Mesothelial cell of epicardium (in vitro differentiated cells): ENCODE results near the gene EYS. TPM values are rescaled to one million over a fixed set of nuclear protein-coding genes. Genes with fewer than 3 reads are reported as not detected.

ENCODE experiments used
- DNase-seq, 2 experiments: peaks; one replicate each; pipeline ENCODE4 v3.0.0; 2021; ENCODE audit warnings: low spot score in 2 of 2; ENCODE audit not compliant: unreplicated experiment in 2 of 2
- H3K27ac Mint-ChIP-seq: 2 replicates; pipeline ENCODE4 v1.8.0; 2021; ENCODE audit warnings: mixed read lengths
- H3K27me3 Mint-ChIP-seq: 2 replicates; pipeline ENCODE4 v1.8.0; 2021; ENCODE audit warnings: low read depth, mixed read lengths
- H3K36me3 Mint-ChIP-seq: 2 replicates; pipeline ENCODE4 v1.8.0; 2021; ENCODE audit warnings: mixed read lengths
- H3K4me1 Mint-ChIP-seq: 2 replicates; pipeline ENCODE4 v1.8.0; 2021; ENCODE audit warnings: mixed read lengths
- H3K4me3 Mint-ChIP-seq: 2 replicates; pipeline ENCODE4 v1.8.0; 2021; ENCODE audit warnings: mild to moderate bottlenecking, moderate library complexity, mixed read lengths
- H3K9me3 Mint-ChIP-seq: 2 replicates; pipeline ENCODE4 v1.8.0; 2021; ENCODE audit warnings: mixed read lengths
- total RNA-seq: library from RNA; stranded (reverse); gene quantifications from 3 replicates; pipeline ENCODE4 v1.2.1, GENCODE V29; 2021
- TF ChIP-seq, protein P1 (sequence below): fragments of 200-600 bp; sonication (generic); IDR thresholded peaks from one replicate; pipeline ENCODE4 v1.5.0; 2021; ENCODE audit warnings: antibody characterized with exemption; ENCODE audit not compliant: unreplicated experiment

The EYS gene
- total RNA-seq, 1 donor from 2014 or later, result 0.69 TPM

DNA sequence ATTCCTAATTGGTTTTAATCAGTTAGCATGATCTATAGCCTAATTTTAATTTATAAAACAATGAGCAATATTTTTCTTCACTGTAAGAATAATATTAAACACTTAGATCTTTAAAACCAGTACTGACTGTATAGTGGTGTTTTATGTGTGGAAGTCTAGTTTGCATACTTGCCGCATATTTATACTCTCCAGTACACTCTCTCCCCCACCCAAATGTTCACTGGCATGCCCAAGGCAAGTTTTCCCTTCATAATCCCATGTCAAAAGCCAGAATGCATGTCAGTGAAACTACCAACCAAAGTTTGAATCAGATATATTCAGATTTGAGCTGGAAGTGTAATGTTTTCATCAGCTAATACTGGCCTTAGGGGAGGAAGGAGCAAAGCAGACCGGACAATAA is 1565.3 kb downstream of the EYS start:
- H3K27ac Mint-ChIP-seq, result no peak overlapping the region
- H3K27me3 Mint-ChIP-seq, result no peaks in the 10 kb centered on the region
- no peak overlapping the region for H3K4me3 Mint-ChIP-seq
- TF ChIP-seq, protein P1, sequence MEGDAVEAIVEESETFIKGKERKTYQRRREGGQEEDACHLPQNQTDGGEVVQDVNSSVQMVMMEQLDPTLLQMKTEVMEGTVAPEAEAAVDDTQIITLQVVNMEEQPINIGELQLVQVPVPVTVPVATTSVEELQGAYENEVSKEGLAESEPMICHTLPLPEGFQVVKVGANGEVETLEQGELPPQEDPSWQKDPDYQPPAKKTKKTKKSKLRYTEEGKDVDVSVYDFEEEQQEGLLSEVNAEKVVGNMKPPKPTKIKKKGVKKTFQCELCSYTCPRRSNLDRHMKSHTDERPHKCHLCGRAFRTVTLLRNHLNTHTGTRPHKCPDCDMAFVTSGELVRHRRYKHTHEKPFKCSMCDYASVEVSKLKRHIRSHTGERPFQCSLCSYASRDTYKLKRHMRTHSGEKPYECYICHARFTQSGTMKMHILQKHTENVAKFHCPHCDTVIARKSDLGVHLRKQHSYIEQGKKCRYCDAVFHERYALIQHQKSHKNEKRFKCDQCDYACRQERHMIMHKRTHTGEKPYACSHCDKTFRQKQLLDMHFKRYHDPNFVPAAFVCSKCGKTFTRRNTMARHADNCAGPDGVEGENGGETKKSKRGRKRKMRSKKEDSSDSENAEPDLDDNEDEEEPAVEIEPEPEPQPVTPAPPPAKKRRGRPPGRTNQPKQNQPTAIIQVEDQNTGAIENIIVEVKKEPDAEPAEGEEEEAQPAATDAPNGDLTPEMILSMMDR, result no peak
- no peaks in the 10 kb centered on the region for H3K36me3 Mint-ChIP-seq
- no peaks in the 10 kb centered on the region for H3K9me3 Mint-ChIP-seq
- DNase-seq, result no peak
- H3K4me1 Mint-ChIP-seq, result no peaks in the 10 kb centered on the region

DNA sequence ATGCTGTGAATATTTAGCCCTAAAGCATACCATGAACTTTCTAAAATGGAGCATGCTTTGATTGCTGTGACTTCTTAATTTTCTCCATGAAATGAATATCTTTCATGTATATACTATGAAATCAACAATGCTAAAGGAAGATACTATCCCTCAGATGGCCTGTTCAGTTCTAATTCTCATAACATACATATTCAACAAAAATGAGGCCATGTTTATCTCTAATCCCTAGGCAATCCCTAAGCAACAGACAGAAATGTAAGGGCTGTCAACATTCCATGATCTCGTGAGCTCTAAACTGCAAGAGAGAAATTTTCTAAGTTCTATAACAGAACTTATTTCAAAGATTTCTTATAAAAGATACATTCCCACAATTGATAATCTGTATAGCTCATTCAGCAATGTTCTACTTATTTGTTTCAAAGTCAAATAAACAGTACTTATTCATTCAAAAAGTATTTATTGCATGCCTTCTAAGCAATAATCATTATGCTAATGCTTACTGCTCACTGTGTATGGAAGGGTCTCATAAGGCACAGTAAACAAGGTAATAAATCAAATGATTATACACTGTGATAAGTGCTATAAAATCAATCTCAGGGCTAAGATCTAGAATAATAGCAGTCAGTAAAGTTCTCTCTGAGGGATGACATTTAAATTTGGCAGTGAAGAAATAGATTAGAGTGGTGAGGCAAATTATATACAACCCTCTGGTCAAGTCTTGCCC is 1578.6 kb downstream of the EYS start:
- Mint-ChIP-seq H3K9me3 (no peaks in the 10 kb centered on the region), H3K4me3 (no peak overlapping the region), H3K27me3 (no peaks in the 10 kb centered on the region), H3K36me3 (no peaks in the 10 kb centered on the region), H3K27ac (no peak overlapping the region), H3K4me1 (peaks cover 17% of the 10 kb centered on the region)
- DNase-seq, result no peak
- TF ChIP-seq, protein P1, result no peak

DNA sequence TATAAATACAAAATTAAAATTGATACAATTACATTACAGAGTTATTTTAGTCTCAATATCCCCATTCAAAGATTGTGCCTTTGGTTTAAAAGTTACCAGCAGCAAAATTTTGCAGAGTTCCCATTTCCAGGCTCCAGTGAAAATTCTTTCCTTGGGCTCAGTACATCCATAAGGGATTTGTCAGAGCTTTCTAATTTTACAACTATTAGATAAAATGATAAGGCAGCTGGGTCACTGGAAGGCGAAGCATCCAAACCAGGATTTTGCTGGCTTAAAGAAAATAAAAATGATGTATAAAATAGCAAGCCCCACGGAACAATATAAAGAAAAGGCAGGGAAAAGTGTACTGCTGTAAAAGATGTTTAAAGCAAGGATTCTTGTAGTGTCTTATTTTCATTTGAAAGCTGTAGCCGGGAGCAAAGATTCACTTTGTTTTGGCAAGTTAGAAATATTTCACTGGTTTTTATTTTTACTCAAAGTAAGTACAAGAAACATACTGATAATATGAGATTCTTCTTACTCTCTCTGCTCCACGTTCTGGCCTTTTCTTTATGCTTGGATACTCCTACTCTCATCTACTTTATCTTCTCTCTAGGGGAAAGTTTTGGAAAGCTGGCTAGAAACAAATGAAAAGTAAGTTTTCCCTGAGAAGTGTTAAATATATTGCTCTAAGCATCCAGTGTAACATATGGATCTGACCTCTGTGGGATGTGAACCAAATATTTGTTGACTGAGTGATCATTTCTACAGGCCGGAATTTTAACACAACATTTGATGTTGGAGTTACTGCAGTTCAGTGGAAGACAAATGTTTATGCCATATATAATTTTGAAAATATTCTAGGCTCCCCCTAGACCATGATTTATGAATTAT is 1583.0 kb downstream of the EYS start:
- TF ChIP-seq, protein P1, result no peak

DNA sequence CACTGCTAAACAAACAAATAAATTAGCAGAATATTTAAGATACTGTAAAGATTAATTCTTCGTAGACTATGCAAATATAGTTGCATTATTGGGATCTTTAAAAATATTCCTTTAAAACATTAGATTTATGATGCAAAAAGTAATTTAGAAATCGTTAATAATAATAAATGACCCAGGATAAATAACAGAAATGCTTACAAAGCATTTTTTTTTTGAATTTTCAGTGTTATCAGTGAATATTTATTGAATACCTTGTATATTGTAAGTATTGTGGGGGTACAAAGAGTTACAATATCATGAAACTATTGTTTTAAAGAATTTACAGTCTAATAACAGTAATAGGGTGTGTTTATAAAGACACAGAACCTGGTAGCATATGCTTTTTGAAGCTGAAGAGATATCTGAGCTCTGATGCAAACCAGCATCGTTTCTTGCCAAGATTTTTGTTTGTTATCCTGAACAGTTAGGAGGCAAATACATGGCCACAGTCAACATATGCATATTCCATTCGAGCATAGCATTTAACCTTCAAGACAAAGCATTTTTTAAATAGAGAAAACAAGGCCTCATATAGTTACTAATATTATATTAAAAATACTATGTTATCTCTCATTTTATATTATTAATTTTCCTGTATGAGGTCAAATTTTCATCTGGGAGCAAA is 1584.2 kb downstream of the EYS start:
- no peaks in the 10 kb centered on the region for H3K27me3 Mint-ChIP-seq
- no peaks in the 10 kb centered on the region for H3K36me3 Mint-ChIP-seq
- no peak for DNase-seq
- peaks cover 22% of the 10 kb centered on the region for H3K4me1 Mint-ChIP-seq
- peak overlapping the region; percentile 36 for H3K27ac Mint-ChIP-seq
- TF ChIP-seq, protein P1, result no peak
- peaks cover 4% of the 10 kb centered on the region for H3K9me3 Mint-ChIP-seq
- no peak overlapping the region for H3K4me3 Mint-ChIP-seq

More for the DNA sequence above, 1583.0 kb downstream of the EYS start:
- no peaks in the 10 kb centered on the region for H3K27me3 Mint-ChIP-seq
- H3K4me3 Mint-ChIP-seq, result no peak overlapping the region
- no peak for DNase-seq
- H3K4me1 Mint-ChIP-seq, result peaks cover 22% of the 10 kb centered on the region
- no peaks in the 10 kb centered on the region for H3K9me3 Mint-ChIP-seq
- no peaks in the 10 kb centered on the region for H3K36me3 Mint-ChIP-seq
- H3K27ac Mint-ChIP-seq, result peak overlapping the region; percentile 80

DNA sequence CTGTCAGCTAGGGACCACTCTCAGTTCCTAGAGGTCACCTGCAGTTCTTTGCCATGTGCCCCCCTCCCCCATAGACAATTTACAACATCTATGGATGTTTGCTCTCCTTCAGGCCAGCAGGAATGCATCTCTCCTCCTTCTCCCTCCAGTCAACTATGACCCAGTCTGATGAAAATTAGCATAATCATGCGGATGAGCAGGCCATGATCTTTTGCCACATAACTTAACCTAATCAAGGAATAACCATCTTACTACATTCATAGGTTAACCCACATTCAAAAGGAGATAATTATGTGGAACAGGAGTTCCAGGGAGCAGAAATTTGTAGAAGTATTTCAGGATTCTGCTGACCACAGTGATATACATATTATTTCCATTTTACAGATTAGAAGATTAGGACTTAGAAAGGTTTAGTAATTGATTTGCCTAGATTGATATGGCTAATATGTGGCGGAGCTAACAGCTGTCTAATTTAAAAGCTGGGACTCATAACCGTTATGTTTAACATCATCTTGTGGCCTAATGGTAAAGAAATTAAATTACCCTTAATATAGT is 1585.9 kb downstream of the EYS start:
- DNase-seq, result no peak
- TF ChIP-seq, protein P1, result no peak
- Mint-ChIP-seq H3K27me3 (no peaks in the 10 kb centered on the region), H3K4me1 (peaks cover 22% of the 10 kb centered on the region), H3K27ac (no peak overlapping the region), H3K9me3 (peaks cover 20% of the 10 kb centered on the region), H3K36me3 (peaks cover 2% of the 10 kb centered on the region), H3K4me3 (no peak overlapping the region)
